HepG2 (cell line): ENCODE measurements around the gene AKNA. TPM values are rescaled to one million over a fixed set of nuclear protein-coding genes. Genes with fewer than 3 reads are reported as not detected.

Source experiments
- ATAC-seq: fragments of 200-7000 bp; cut with Tn5 transposase; 3 replicates; pipeline ENCODE4 v1.9.1; 2020; ENCODE audit warnings: mild to moderate bottlenecking, moderate library complexity
- BruUV-seq: library from RNA; stranded (reverse); fragments of 400-500 nt; replicated peaks from 2 replicates; lab custom pipeline; 2021; lab: Mats Ljungman, UMichigan
- CTCF ChIA-PET: fragments of 300-600 bp; formaldehyde crosslinking; extraction: SDS; loops from one replicate; lab custom pipeline; 2021; ENCODE audit warnings: low total read pairs, inconsistent platforms, low intra/inter-chr PET ratio; lab: Yijun Ruan, JAX
- POLR2A ChIA-PET: fragments of 350-600 bp; sonication (Branson Sonifier 250); formaldehyde crosslinking; loops from one replicate; lab custom pipeline; 2020; ENCODE audit warnings: antibody characterized with exemption, inconsistent platforms; lab: Yijun Ruan, JAX
- DNase-seq: peaks from one replicate; pipeline ENCODE4 v3.0.0-alpha.2; 2015; ENCODE audit warnings: low spot score
- FAIRE-seq: peaks from 3 replicates; lab custom pipeline; 2011; peaks lifted over from hg19 to GRCh38; lab: Jason Lieb, UNC
- H2AFZ ChIP-seq: one replicate; pipeline ENCODE4 v1.6.1; 2011; ENCODE audit warnings: low read length, inconsistent platforms
- H3K27ac ChIP-seq: fragments of 300-600 bp; 3 replicates; pipeline ENCODE4 v1.8.0; 2011; ENCODE audit warnings: mixed run types, mild to moderate bottlenecking, mixed read lengths, low read length, inconsistent platforms; ENCODE audit not compliant: insufficient read depth; ENCODE audit errors: extremely low read length
- H3K27me3 ChIP-seq, 2 experiments: fragments of 200-600 bp in 1 of 2; 2 replicates in 1 of 2; 3 replicates in 1 of 2; pipeline versions ENCODE4 v1.6.0 to v1.8.0; 2011; ENCODE audit warnings: low read length in 2 of 2, mild to moderate bottlenecking in 2 of 2, moderate library complexity in 2 of 2, inconsistent platforms in 1 of 2; ENCODE audit not compliant: insufficient read depth in 2 of 2, control insufficient read depth in 1 of 2
- H3K36me3 ChIP-seq, 2 experiments: fragments of 200-600 bp in 1 of 2; replicated peaks in 1 of 2; 2 replicates in 1 of 2; 3 replicates in 1 of 2; pipeline versions ENCODE4 v1.5.1 to v1.8.0; 2011; ENCODE audit warnings: low read length in 2 of 2, inconsistent platforms in 1 of 2; ENCODE audit not compliant: insufficient read depth in 2 of 2, control insufficient read depth in 1 of 2
- H3K4me1 ChIP-seq: 2 replicates; pipeline ENCODE4 v1.5.1; 2012; ENCODE audit warnings: low read length, inconsistent platforms; ENCODE audit not compliant: insufficient read depth
- H3K4me2 ChIP-seq: 2 replicates; pipeline ENCODE4 v1.6.0; 2011; ENCODE audit warnings: low read depth, low read length, inconsistent platforms
- H3K4me3 ChIP-seq, 3 experiments: fragments of 200-600 bp in 1 of 3; sonication (generic), shearing (Covaris generic) in 1 of 3; replicated peaks in 1 of 3; 2 replicates each; pipeline ENCODE4 v1.5.1; 2011 to 2016; ENCODE audit warnings: low read length in 3 of 3, inconsistent platforms in 2 of 3, low read depth in 2 of 3, mild to moderate bottlenecking in 2 of 3, control low read depth in 1 of 3, mixed read lengths in 1 of 3; ENCODE audit not compliant: insufficient read depth in 1 of 3
- H3K79me2 ChIP-seq: one replicate; pipeline ENCODE4 v1.6.1; 2011; ENCODE audit warnings: low read length, inconsistent platforms; ENCODE audit not compliant: insufficient read depth
- H3K9ac ChIP-seq: 2 replicates; pipeline ENCODE4 v1.6.0; 2011; ENCODE audit warnings: mild to moderate bottlenecking, low read depth, low read length, inconsistent platforms; ENCODE audit not compliant: insufficient read depth
- H3K9me3 ChIP-seq: 2 replicates; pipeline ENCODE4 v1.5.1; 2012; ENCODE audit warnings: mild to moderate bottlenecking, low read length
- H4K20me1 ChIP-seq: 2 replicates; pipeline ENCODE4 v1.6.0; 2011; ENCODE audit warnings: inconsistent platforms, mild to moderate bottlenecking, low read length, moderate library complexity; ENCODE audit not compliant: insufficient read depth
- AGO2 ChIP-seq: fragments of 200-400 bp; formaldehyde crosslinking; optimal IDR thresholded peaks from 2 replicates; pipeline ENCODE3; 2017; ENCODE audit warnings: mild to moderate bottlenecking, low read depth, low read length, moderate library complexity
- GATAD1 ChIP-seq: IDR thresholded peaks from 2 replicates; pipeline ENCODE4 v1.6.1; 2016; ENCODE audit warnings: missing genetic modification reagents, missing compliant biosample characterization
- MTA3 ChIP-seq: sonication (generic); formaldehyde crosslinking; IDR thresholded peaks from 2 replicates; pipeline ENCODE4 v1.4.0; 2020; ENCODE audit warnings: missing genetic modification reagents
- NFATC3 ChIP-seq: sonication (generic); formaldehyde crosslinking; IDR thresholded peaks from 2 replicates; pipeline ENCODE4 v1.5.1; 2020; ENCODE audit warnings: mild to moderate bottlenecking, missing genetic modification reagents
- PAX8 ChIP-seq: sonication (generic); formaldehyde crosslinking; IDR thresholded peaks from 2 replicates; pipeline ENCODE4 v1.8.0; 2022; ENCODE audit warnings: mild to moderate bottlenecking, missing genetic modification reagents, borderline replicate concordance
- RBM22 ChIP-seq: fragments of 200-400 bp; formaldehyde crosslinking; optimal IDR thresholded peaks from 2 replicates; pipeline ENCODE3; 2017; ENCODE audit warnings: mild to moderate bottlenecking, low read length, moderate library complexity
- ZNF274 ChIP-seq: sonication (generic); formaldehyde crosslinking; IDR thresholded peaks from 2 replicates; pipeline ENCODE4 v1.5.1; 2020; ENCODE audit warnings: mild to moderate bottlenecking, missing genetic modification reagents
- WGBS: methylation state at CpG from one replicate; pipeline ENCODE4 v1.1.6; 2017; ENCODE audit warnings: low lambda C conversion rate; 5-methylcytosine and 5-hydroxymethylcytosine counted together
- in situ Hi-C: cut with HindIII; loops from 2 replicates; pipeline ENCODE4 v1.10.0; 2017; ENCODE audit warnings: low pct_unique_long_range_greater_than_20kb; ENCODE audit not compliant: extremely low pct_ligation_motif_present
- intact Hi-C: fragments of 100-400 bp; cut with micrococcal nuclease; formaldehyde crosslinking; loops from one replicate; pipeline ENCODE4 v1.10.0; 2022; ENCODE audit not compliant: unreplicated experiment
- polyA plus RNA-seq, 8 experiments: library from polyadenylated mRNA; depleted of rRNA in 3 of 8; stranded (reverse) in 7 of 8; unstranded in 1 of 8; fragments of >200 nt; fragmentation: Illumina TruSeq in 4 of 8; extraction: Trizol in 4 of 8; gene quantifications; 2 replicates each; pipeline versions ENCODE4 v1.2.1 to v1.2.3, GENCODE V29; 2011 to 2016; ENCODE audit warnings: low read depth in 4 of 8, missing spikeins in 1 of 8, mixed read lengths in 1 of 8; ENCODE audit not compliant: insufficient read depth in 1 of 8
- total RNA-seq, 5 experiments: library from RNA; depleted of rRNA; stranded (reverse); fragments of >200 nt; fragmentation: Illumina TruSeq; extraction: Trizol; gene quantifications; 2 replicates each; pipeline ENCODE4 v1.2.3, GENCODE V29; 2016; ENCODE audit warnings: low read depth in 1 of 5
- TF ChIP-seq, protein P1 (sequence below): sonication (generic); formaldehyde crosslinking; IDR thresholded peaks from 2 replicates; pipeline ENCODE4 v1.4.0; 2020; ENCODE audit warnings: missing genetic modification reagents
- TF ChIP-seq, protein P2 (sequence below): sonication (generic); formaldehyde crosslinking; IDR thresholded peaks from 2 replicates; pipeline ENCODE4 v1.4.0; 2020; ENCODE audit warnings: missing genetic modification reagents
- TF ChIP-seq, protein P3 (sequence below): sonication (generic); formaldehyde crosslinking; IDR thresholded peaks from 2 replicates; pipeline ENCODE4 v1.9.0; 2021; ENCODE audit warnings: missing genetic modification reagents, borderline replicate concordance
- TF ChIP-seq, protein P4 (sequence below): sonication (generic); formaldehyde crosslinking; IDR thresholded peaks from 2 replicates; pipeline ENCODE4 v1.4.0; 2020; ENCODE audit warnings: missing genetic modification reagents
- TF ChIP-seq, protein P5 (sequence below): IDR thresholded peaks from 2 replicates; pipeline ENCODE4 v1.6.1; 2016; ENCODE audit warnings: missing compliant biosample characterization, missing genetic modification reagents, borderline replicate concordance

Gene AKNA
- total and polyA plus RNA-seq, 2 of the 13 experiments (the other 11 are each of a cell fraction or from before 2014, with no cell fraction given), result 3.0 to 3.1 TPM

DNA sequence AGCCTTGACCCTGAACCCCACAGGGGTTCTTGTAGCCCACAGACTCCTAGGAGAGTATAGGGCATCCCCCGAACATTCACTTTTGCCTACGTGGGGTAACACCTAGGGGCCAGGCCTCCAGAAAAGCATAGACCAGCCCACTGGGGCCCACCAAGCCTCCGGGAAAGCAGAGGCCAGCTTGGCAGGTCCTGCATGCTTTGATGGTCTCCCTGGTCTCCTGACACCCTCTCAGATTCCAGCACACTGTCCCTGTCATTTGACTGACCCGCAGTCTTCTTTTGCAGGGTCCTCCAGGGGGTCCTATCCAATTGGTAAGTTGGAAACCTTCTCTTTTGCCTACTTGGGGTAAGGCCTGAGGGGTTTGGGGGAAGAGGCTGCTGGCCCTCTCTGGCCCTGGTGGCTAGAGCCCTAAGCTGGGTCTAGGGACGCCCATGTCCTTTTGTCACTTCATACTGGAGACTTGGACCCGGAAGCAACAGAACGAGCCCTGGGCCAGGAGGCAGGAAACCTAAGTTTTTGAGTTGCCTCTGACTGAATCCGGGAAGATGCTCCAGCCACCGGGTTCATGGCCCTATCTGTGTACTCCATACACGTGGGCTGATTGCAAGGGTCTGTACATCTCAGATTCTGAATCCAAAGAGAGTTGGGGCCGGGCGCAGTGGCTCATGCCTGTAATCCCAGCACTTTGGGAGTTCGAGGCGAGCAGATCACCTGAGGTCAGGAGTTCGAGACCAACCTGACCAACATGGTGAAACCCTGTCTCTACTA is 85.8 kb downstream of the AKNA start (continued):
- no peak for TF ChIP-seq PAX8 (CRISPR knock-in tag)
- TF ChIP-seq, all 625 proteins: peak for 0

DNA sequence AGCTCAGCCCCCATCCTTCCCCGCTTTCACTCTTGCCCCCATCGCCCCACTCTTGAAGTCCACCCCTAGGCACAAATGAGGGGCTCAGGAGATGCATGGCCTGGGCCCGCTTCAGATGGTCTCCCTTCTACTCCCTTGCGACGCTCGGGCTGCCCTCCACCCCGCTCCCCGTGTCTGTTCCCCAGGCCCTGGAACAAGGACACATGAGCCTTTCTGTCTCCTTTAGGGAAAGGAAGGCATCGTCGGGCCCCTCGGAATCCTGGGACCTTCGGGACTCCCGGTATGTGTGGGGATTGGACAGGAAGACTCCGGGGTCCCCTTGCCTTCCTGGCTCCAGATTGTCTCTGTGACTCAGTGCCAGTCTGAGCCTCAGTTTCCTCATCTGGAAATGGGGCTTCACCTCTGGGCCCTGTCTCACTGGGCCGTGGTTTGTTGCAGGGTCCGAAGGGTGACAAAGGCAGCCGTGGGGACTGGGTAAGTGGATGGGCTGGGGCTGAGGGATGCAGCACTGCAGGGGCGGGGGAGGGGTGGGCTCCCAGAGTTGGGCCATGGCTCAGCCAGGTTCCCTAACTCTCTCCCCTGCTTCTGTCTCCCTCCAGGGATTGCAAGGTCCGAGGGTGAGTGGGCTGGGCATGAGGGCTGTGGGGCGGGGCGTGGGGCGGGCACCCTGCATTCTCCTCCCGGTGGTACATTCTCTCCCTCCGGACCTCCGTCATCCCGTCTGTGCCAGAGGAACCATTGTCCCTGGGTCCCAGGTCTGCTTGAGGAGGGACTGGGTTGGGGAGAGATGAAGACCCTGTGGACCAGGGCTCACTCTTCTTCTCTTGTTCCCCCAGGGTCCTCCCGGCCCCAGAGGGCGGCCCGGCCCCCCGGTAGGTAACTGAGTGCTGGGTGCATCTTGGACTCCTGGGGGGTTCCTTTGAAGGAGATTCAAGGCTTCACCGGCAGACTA is 86.7 kb downstream of the AKNA start:
- Histone ChIP-seq H3K9ac (no peak overlapping the region), H3K4me1 (peaks cover 13% of the 10 kb centered on the region)

More for the DNA sequence above, 86.7 kb downstream of the AKNA start:
- ATAC-seq, result no peak; the same call in 2 of the 3 replicates
- POLR2A ChIA-PET, result no interaction called here
- H4K20me1 ChIP-seq, result no peaks in the 10 kb centered on the region
- H3K9me3 ChIP-seq, result no peaks in the 10 kb centered on the region
- H3K79me2 ChIP-seq, result no peaks in the 10 kb centered on the region
- no peak overlapping the region for H3K4me2 ChIP-seq
- H3K27me3 ChIP-seq, result no peaks in the 10 kb centered on the region
- TF ChIP-seq ZNF274 (CRISPR knock-in tag) (no peak), AGO2 (peak; percentile 85), MTA3 (CRISPR knock-in tag) (no peak), RBM22 (peak; percentile 13), GATAD1 (no peak), NFATC3 (no peak)
- TF ChIP-seq, protein P1, sequence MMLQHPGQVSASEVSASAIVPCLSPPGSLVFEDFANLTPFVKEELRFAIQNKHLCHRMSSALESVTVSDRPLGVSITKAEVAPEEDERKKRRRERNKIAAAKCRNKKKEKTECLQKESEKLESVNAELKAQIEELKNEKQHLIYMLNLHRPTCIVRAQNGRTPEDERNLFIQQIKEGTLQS, result no peak
- TF ChIP-seq, protein P2, sequence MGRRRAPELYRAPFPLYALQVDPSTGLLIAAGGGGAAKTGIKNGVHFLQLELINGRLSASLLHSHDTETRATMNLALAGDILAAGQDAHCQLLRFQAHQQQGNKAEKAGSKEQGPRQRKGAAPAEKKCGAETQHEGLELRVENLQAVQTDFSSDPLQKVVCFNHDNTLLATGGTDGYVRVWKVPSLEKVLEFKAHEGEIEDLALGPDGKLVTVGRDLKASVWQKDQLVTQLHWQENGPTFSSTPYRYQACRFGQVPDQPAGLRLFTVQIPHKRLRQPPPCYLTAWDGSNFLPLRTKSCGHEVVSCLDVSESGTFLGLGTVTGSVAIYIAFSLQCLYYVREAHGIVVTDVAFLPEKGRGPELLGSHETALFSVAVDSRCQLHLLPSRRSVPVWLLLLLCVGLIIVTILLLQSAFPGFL (CRISPR knock-in tag), result no peak
- TF ChIP-seq, protein P3, sequence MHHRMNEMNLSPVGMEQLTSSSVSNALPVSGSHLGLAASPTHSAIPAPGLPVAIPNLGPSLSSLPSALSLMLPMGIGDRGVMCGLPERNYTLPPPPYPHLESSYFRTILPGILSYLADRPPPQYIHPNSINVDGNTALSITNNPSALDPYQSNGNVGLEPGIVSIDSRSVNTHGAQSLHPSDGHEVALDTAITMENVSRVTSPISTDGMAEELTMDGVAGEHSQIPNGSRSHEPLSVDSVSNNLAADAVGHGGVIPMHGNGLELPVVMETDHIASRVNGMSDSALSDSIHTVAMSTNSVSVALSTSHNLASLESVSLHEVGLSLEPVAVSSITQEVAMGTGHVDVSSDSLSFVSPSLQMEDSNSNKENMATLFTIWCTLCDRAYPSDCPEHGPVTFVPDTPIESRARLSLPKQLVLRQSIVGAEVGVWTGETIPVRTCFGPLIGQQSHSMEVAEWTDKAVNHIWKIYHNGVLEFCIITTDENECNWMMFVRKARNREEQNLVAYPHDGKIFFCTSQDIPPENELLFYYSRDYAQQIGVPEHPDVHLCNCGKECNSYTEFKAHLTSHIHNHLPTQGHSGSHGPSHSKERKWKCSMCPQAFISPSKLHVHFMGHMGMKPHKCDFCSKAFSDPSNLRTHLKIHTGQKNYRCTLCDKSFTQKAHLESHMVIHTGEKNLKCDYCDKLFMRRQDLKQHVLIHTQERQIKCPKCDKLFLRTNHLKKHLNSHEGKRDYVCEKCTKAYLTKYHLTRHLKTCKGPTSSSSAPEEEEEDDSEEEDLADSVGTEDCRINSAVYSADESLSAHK (CRISPR knock-in tag), result no peak
- TF ChIP-seq, protein P4, sequence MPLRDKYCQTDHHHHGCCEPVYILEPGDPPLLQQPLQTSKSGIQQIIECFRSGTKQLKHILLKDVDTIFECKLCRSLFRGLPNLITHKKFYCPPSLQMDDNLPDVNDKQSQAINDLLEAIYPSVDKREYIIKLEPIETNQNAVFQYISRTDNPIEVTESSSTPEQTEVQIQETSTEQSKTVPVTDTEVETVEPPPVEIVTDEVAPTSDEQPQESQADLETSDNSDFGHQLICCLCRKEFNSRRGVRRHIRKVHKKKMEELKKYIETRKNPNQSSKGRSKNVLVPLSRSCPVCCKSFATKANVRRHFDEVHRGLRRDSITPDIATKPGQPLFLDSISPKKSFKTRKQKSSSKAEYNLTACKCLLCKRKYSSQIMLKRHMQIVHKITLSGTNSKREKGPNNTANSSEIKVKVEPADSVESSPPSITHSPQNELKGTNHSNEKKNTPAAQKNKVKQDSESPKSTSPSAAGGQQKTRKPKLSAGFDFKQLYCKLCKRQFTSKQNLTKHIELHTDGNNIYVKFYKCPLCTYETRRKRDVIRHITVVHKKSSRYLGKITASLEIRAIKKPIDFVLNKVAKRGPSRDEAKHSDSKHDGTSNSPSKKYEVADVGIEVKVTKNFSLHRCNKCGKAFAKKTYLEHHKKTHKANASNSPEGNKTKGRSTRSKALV (CRISPR knock-in tag), result no peak
- TF ChIP-seq, protein P5, sequence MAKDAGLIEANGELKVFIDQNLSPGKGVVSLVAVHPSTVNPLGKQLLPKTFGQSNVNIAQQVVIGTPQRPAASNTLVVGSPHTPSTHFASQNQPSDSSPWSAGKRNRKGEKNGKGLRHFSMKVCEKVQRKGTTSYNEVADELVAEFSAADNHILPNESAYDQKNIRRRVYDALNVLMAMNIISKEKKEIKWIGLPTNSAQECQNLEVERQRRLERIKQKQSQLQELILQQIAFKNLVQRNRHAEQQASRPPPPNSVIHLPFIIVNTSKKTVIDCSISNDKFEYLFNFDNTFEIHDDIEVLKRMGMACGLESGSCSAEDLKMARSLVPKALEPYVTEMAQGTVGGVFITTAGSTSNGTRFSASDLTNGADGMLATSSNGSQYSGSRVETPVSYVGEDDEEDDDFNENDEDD (CRISPR knock-in tag), result no peak
- FAIRE-seq, result no peak
- in situ Hi-C loops, result no loop called here
- DNase-seq, result no peak
- CTCF ChIA-PET, result no interaction called here
- no TSS peak for BruUV-seq
- H2AFZ ChIP-seq, result no peak overlapping the region
- intact Hi-C loops, result no loop called here
- over 99% methylated on average over 17 of the region's 31 CpGs for WGBS
- peaks cover 31 to 87% of the 10 kb centered on the region in 2 experiments for H3K36me3 ChIP-seq
- no peak overlapping the region for H3K27ac ChIP-seq
- no peak overlapping the region for H3K4me3 ChIP-seq
